Measurements from ENCODE around the gene SMIM20.
"Not testable (repeated sequence)": the region's sequence is repeated elsewhere in the genome, so short reads cannot be mapped to it uniquely, and the experiment has no call there.

The SMIM20 gene

DNA sequence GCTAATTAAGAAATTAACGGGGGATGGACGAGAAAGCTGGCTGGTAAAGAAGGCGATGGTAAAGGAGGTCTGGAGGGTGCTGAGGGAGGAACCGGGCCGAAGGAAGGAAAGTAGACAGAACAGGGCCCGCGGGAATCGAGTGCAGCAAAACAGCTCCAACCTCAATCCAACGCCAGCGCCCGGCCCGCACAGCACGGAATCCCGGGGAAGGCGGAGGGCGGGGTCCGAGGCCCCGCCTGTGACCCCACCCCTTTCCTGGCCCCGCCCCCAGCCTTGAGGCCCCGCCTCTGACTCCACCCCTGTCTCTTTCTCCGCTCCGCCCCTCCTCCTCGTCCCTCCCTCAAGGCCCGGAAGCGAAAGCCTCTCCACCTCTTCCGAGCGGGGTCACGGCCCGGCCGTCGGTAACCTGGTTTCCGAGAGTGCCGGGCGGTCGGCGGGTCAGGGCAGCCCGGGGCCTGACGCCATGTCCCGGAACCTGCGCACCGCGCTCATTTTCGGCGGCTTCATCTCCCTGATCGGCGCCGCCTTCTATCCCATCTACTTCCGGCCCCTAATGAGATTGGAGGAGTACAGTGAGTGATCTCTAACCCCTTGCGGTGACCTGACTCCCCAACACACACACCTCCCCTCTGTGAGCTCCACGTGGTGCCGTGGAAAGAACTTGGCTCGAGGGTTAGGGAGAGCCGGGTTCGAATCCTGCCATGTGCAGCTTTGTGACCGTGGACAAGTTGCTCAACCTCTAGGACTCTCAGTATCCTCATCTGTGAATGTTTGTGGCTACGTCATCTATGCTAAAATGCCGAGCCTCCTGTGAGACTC lies at the start of gene SMIM20:
SMIM20 (plus strand) TSS at position 370 of the 819 bp plus-strand sequence; CDS start at position 464, 94 bp downstream.
- peak; percentile 80 for DNase-seq (ENCODE audit: low read depth)

- no peak for DNase-seq (ENCODE audit: low read depth)
Observed at GRCh38 chr4:25865586-25865985, 48.4 kb upstream of the SMIM20 start.

- DNase-seq (ENCODE audit: low read depth) = not testable (repeated sequence)
Observed at GRCh38 chr4:25866401-25866800, 47.6 kb upstream of the SMIM20 start.

DNA sequence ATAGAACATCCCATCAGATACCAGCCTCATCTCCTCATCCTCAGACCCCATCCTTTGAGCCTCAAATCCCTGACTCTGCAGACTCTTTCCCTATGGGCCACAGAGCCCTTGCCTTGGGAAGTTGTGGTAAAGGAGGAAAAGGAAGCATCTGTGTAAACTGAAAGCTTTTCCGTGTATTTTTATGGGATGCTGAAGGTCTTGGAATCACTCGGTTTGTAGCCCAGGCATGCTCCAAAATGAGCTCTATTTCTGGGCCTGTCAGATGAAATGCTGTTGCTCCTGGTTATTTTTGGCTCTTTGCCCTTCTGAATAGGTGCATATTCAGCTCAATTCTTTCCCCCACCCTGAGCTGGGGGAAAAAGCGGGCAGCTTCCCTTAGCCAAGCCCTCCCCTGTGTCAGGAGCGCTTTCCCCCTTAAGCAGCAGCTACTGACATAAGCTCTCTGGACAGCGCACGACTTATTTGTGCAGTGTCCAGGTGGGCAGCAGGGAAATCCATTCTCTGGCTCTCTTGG lies 46.2 kb upstream of the SMIM20 start:
- no peak for DNase-seq (ENCODE audit: low read depth)

DNA sequence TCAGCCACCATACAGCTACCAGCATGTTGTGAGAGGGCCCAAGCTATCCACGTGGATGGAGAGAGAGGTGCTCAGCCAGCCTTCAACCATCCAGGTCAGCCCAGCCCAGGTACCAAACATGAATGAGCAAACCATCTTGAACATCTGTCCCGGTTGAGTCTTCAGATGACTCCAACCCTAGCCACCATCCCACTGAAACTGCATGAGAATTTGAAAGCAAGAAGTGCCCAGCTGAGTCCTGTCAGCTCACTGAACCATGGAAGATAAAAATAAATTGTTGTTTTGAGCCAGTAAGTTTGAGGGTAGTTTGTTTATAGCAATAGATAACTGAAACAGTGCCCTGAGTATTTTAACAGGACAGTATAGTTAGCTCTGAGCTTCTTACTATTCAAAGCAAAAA lies 43.9 kb upstream of the SMIM20 start:
- DNase-seq (ENCODE audit: low read depth) = no peak

DNA sequence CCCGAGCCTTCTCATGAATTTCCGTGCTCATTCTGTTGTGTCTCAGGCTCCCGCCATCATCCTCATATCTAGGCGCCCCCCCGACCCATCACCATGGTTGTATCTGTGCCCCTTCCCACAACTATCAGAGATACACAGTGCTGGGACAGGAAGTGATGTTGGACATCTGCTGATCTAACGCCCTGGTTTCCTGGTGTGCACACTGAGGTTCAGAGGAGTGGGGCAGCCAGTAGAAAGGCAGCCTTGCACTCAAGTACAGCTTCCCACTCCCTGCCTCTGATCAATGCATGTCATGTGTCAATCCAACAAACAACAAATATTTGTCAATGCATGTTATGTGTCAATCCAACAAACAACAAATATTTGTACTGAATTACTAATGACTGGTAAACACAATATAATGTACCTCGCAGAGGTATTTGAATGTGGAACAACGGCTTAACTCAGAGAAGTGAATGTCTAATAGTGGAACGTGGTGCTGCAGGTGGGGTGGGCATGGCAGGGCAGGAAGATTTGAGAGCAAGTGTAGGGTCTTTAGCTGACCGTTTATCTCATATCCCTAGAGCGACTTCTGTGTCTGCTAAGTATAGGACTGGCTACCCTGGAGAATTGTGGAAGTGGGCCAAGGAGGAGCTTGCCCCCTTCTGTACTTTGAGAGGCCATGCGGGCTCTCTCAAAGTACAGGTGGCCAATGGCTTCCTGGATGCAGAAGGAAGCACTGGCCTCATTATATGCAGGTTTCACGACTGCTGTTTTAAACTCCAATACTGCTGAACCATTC lies 41.0 kb upstream of the SMIM20 start:
- no peak for DNase-seq (ENCODE audit: low read depth)

- DNase-seq (ENCODE audit: low read depth) = no peak
Observed at GRCh38 chr4:25873632-25874129, 40.3 kb upstream of the SMIM20 start.

- DNase-seq (ENCODE audit: low read depth) = no peak
Observed at GRCh38 chr4:25874655-25875054, 39.4 kb upstream of the SMIM20 start.

DNA sequence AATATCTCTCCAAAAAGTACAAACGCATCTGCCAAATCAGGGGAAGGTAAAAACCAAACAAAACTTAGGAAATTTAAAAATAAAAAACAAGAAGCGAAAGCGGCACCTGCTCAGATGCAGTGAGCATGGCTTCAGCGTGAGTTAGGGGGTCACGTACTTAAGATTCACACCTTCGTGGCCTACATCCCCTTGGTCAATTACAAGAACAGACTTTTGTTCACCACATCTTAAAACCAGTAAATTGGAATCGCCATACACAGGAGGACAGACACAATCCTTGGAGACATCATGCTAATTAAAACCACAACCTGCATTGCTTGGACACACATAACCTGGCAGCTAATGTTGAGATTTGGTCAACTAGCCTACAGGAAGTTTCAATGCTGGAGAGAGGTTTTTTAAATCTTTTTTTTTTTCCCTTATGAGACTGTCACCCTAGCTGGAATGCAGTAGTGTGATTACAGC lies 38.7 kb upstream of the SMIM20 start:
- DNase-seq (ENCODE audit: low read depth) = no peak

GRCh38 chr4:25878676-25879075 lies 35.3 kb upstream of the SMIM20 start:
- DNase-seq (ENCODE audit: low read depth) = no peak

- DNase-seq (ENCODE audit: low read depth) = no peak
Observed at GRCh38 chr4:25879091-25879584, 34.9 kb upstream of the SMIM20 start.

DNA sequence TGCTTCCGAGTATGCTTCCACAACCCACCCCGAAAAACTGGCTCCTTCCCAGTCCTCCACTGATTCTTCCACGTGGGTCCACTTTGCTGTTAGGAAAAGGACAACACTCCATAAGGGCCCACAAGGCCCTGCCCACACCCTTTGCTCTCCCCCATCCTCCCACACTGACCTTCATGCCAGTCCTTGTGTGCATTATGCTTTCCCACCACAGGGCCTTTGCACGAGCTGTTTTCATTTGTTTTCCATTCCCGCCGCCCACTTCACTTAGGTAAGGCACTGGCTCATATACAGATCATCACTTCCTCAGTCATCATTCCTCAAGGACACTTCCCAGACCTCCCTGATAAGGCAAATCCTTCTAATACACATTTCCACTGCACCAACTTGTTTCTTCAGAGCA lies 34.4 kb upstream of the SMIM20 start:
- no peak for DNase-seq (ENCODE audit: low read depth)

GRCh38 chr4:25879991-25880651 lies 33.9 kb upstream of the SMIM20 start:
- DNase-seq (ENCODE audit: low read depth) = no peak

- no peak for DNase-seq (ENCODE audit: low read depth)
Observed at GRCh38 chr4:25881193-25881592, 32.8 kb upstream of the SMIM20 start.

DNA sequence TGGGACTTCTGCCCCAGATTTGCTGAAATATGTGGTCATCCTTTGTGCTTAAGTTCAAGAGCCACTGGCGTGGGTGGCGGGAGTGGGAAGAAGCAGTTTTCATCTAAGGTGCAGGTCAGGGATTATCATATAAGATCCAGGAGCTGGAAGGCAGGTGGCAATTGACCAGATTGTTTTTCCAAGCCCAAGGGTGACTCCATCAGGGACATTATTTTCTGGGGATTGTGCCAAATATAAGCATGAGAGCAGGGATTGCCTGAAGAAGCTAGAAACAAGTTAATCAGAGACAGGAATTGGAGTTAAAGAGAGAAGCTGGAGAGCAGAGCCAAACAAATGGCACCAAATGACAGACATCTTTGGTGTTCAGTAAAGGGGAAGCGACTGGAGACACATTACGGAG lies 31.8 kb upstream of the SMIM20 start:
- no peak for DNase-seq (ENCODE audit: low read depth)

- no peak for DNase-seq (ENCODE audit: low read depth)
Observed at GRCh38 chr4:25883565-25883964, 30.5 kb upstream of the SMIM20 start.

DNA sequence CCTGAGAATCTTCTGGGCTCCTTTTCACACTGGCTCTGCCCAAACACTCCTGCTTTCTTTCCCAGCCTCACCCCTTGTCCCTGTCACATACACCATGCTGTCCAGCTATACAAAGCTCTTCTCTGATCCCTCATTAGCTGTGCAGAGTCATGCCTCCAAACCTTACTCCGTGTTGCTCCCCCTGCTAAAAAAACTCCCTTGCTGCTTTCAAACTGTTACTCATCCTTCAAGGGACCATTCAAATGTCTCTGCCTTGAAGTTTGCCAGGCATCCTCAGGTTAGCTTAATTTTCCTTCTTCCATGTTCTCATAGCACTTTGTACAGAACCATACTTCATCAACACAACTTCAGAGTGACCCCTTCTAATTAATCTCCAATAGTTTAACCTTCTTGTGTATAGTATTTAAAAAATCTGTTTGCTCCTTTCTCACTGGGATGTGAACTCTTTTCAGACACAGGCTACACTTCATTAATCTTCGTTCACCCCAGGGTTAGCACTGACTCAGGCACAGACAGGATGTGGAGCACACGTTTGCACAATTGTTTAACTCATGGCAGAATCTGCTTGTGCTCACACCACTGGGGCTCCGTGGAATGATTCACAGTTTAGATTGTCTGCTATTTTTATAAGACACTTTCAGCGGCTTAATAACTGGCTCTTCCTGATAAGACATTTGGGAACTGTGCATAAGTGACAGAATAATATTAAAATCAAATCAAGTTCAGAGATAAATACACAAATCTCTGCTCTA lies 29.8 kb upstream of the SMIM20 start:
- no peak for DNase-seq (ENCODE audit: low read depth)

DNA sequence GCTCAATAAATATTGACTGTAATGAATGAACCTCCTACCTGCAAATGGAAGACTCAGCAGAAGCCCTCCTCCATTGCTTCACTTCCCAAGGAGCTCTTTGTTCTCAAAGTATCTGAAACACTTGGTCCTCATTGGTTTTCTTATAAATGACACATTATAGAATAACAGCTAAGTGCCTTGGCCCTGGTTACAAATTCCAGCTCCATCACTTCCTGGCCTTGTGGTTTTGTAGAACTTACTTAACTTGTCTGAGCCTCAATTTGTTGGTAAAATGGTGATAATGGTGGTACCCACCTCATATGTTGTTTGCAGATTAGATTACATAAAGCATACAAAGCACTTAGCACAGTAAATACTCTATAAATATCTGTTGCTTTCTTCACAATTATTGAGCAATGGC lies 25.2 kb upstream of the SMIM20 start:
- DNase-seq (ENCODE audit: low read depth) = no peak

GRCh38 chr4:25889589-25890503 lies 24.2 kb upstream of the SMIM20 start:
- DNase-seq (ENCODE audit: low read depth) = no peak

Data from activated T-helper 1 cell treated with Interleukin-2 at 50 U/mL for 16 hours (primary cell).